ENCODE measurements around the gene SZT2.

Gene SZT2

GRCh38 chr1:43422995-43423671 is 33.4 kb downstream of the SZT2 start:
- H3K9me3 ChIP-seq (ENCODE audit: control insufficient read depth, low read length), result no peaks in the 10 kb centered on the region
- H3K4me3 ChIP-seq (ENCODE audit: low read depth, low read length), result no peak overlapping the region
- no peak overlapping the region for H2AFZ ChIP-seq
- H3K27ac ChIP-seq, result no peak overlapping the region
- no peak for TF ChIP-seq CTCF (IDR thresholded peaks at IDR 0.05)
- H3K4me1 ChIP-seq, result no peaks in the 10 kb centered on the region
- H3K36me3 ChIP-seq (ENCODE audit: control insufficient read depth, insufficient read depth, low read length), result no peaks in the 10 kb centered on the region
- H3K9ac ChIP-seq, result no peak overlapping the region
- no peak overlapping the region for H3K4me2 ChIP-seq (ENCODE audit: low read length)
- H3K27me3 ChIP-seq (ENCODE audit: control insufficient read depth, insufficient read depth, low read length), result no peaks in the 10 kb centered on the region
- no peaks in the 10 kb centered on the region for H3K79me2 ChIP-seq

GRCh38 chr1:43423672-43424550 is 34.2 kb downstream of the SZT2 start:
- Histone ChIP-seq H3K4me1 (no peaks in the 10 kb centered on the region), H3K36me3 (ENCODE audit: control insufficient read depth, insufficient read depth, low read length) (no peaks in the 10 kb centered on the region), H3K79me2 (no peaks in the 10 kb centered on the region), H3K27me3 (ENCODE audit: control insufficient read depth, insufficient read depth, low read length) (no peaks in the 10 kb centered on the region), H3K27ac (no peak overlapping the region), H3K4me3 (ENCODE audit: low read depth, low read length) (no peak overlapping the region), H2AFZ (no peak overlapping the region), H3K9me3 (ENCODE audit: control insufficient read depth, low read length) (no peaks in the 10 kb centered on the region), H3K9ac (no peak overlapping the region), H3K4me2 (ENCODE audit: low read length) (no peak overlapping the region)
- TF ChIP-seq CTCF (IDR thresholded peaks at IDR 0.05), result no peak

- Histone ChIP-seq H3K9ac (no peak overlapping the region), H3K4me3 (ENCODE audit: low read depth, low read length) (no peak overlapping the region), H3K79me2 (no peaks in the 10 kb centered on the region), H2AFZ (no peak overlapping the region), H3K4me2 (ENCODE audit: low read length) (no peak overlapping the region), H3K36me3 (ENCODE audit: control insufficient read depth, insufficient read depth, low read length) (no peaks in the 10 kb centered on the region), H3K27ac (no peak overlapping the region), H3K27me3 (ENCODE audit: control insufficient read depth, insufficient read depth, low read length) (no peaks in the 10 kb centered on the region), H3K9me3 (ENCODE audit: control insufficient read depth, low read length) (no peaks in the 10 kb centered on the region), H3K4me1 (no peaks in the 10 kb centered on the region)
- TF ChIP-seq CTCF (IDR thresholded peaks at IDR 0.05), result no peak
Measured at GRCh38 chr1:43425045-43425444, 35.3 kb downstream of the SZT2 start.

GRCh38 chr1:43426221-43426620 is 36.5 kb downstream of the SZT2 start:
- Histone ChIP-seq H3K9me3 (ENCODE audit: control insufficient read depth, low read length) (no peaks in the 10 kb centered on the region), H3K36me3 (ENCODE audit: control insufficient read depth, insufficient read depth, low read length) (no peaks in the 10 kb centered on the region), H3K27me3 (ENCODE audit: control insufficient read depth, insufficient read depth, low read length) (no peaks in the 10 kb centered on the region), H3K27ac (no peak overlapping the region), H3K9ac (no peak overlapping the region), H3K4me2 (ENCODE audit: low read length) (no peak overlapping the region), H3K4me3 (ENCODE audit: low read depth, low read length) (no peak overlapping the region), H2AFZ (no peak overlapping the region), H3K79me2 (no peaks in the 10 kb centered on the region), H3K4me1 (no peaks in the 10 kb centered on the region)
- TF ChIP-seq CTCF (IDR thresholded peaks at IDR 0.05), result no peak
